Muscle of leg (tissue), 11 donors: ENCODE results near the gene SHANK1. TPM values are rescaled to one million over a fixed set of nuclear protein-coding genes. Genes with fewer than 3 reads are reported as not detected.
A peak's percentile ranks its signal among the peaks of the same experiment; 100 is the strongest.

Experiments
- DNase-seq: peaks from one replicate; pipeline ENCODE4 v3.0.0; 2013
- H3K27ac ChIP-seq: one replicate; pipeline ENCODE4 v1.5.1; 2013; ENCODE audit warnings: mild to moderate bottlenecking, low read length, control low read depth
- H3K27me3 ChIP-seq: one replicate; pipeline ENCODE4 v1.6.1; 2013; ENCODE audit warnings: low read length; ENCODE audit not compliant: control insufficient read depth, insufficient read depth
- H3K36me3 ChIP-seq: one replicate; pipeline ENCODE4 v1.6.1; 2013; ENCODE audit warnings: low read length; ENCODE audit not compliant: control insufficient read depth, insufficient read depth
- H3K4me1 ChIP-seq: one replicate; pipeline ENCODE4 v1.6.1; 2013; ENCODE audit warnings: low read length; ENCODE audit not compliant: control insufficient read depth, insufficient read depth
- H3K4me3 ChIP-seq: one replicate; pipeline ENCODE4 v1.5.1; 2013; ENCODE audit warnings: low read length, control low read depth
- H3K9me3 ChIP-seq: replicated peaks from 2 replicates; pipeline ENCODE4 v1.6.1; 2013; ENCODE audit warnings: low read depth, low read length; ENCODE audit not compliant: control insufficient read depth
- WGBS: methylation state at CpG from one replicate; pipeline ENCODE4 v1.1.5; 2013; ENCODE audit warnings: missing lambda C conversion rate; ENCODE audit not compliant: insufficient coverage; 5-methylcytosine and 5-hydroxymethylcytosine counted together
- polyA plus RNA-seq, 8 donors: library from polyadenylated mRNA; unstranded; fragments of 120-200 nt; gene quantifications; one replicate each; pipeline versions ENCODE4 v1.2.1 to v1.2.3, GENCODE V29; 2013; ENCODE audit warnings: inconsistent platforms in 1 of 8, low replicate concordance in 1 of 8; ENCODE audit not compliant: insufficient read length in 8 of 8, insufficient read depth in 1 of 8
- total RNA-seq: library from RNA; stranded (reverse); fragments of 120-200 nt; gene quantifications from one replicate; pipeline ENCODE4 v1.2.4, GENCODE V29; 2013

SHANK1 gene
- total and polyA plus RNA-seq, 9 donors, result 12.1 to 37.4 (median 23.2) TPM

GRCh38 chr19:50639121-50640112, 80.2 kb downstream of the SHANK1 start, which contains the start of gene SYT3:
Gene SYT3 (minus strand): TSS chr19:50639881. CDS start chr19:50637411, 2,470 bp downstream.
- no peaks in the 10 kb centered on the region for H3K36me3 ChIP-seq
- DNase-seq, result peak; percentile 44
- H3K9me3 ChIP-seq, result peaks cover 2% of the 10 kb centered on the region
- peaks cover 5% of the 10 kb centered on the region for H3K4me1 ChIP-seq
- peaks cover 45% of the 10 kb centered on the region for H3K27me3 ChIP-seq
- H3K27ac ChIP-seq, result no peak within 1 kb of the TSS
- WGBS, result 3% methylated on average over 37 of the region's 76 CpGs
- H3K4me3 ChIP-seq, result peak within 1 kb of the TSS; percentile 29

GRCh38 chr19:50638600-50638999, 81.0 kb downstream of the SHANK1 start:
- peaks cover 5% of the 10 kb centered on the region for H3K4me1 ChIP-seq
- WGBS, result 43% methylated on average over 10 of the region's 10 CpGs
- peaks cover 10% of the 10 kb centered on the region for H3K9me3 ChIP-seq
- H3K4me3 ChIP-seq, result no peak overlapping the region
- H3K27me3 ChIP-seq, result peaks cover 45% of the 10 kb centered on the region
- no peak for DNase-seq
- H3K36me3 ChIP-seq, result no peaks in the 10 kb centered on the region
- H3K27ac ChIP-seq, result no peak overlapping the region

DNA sequence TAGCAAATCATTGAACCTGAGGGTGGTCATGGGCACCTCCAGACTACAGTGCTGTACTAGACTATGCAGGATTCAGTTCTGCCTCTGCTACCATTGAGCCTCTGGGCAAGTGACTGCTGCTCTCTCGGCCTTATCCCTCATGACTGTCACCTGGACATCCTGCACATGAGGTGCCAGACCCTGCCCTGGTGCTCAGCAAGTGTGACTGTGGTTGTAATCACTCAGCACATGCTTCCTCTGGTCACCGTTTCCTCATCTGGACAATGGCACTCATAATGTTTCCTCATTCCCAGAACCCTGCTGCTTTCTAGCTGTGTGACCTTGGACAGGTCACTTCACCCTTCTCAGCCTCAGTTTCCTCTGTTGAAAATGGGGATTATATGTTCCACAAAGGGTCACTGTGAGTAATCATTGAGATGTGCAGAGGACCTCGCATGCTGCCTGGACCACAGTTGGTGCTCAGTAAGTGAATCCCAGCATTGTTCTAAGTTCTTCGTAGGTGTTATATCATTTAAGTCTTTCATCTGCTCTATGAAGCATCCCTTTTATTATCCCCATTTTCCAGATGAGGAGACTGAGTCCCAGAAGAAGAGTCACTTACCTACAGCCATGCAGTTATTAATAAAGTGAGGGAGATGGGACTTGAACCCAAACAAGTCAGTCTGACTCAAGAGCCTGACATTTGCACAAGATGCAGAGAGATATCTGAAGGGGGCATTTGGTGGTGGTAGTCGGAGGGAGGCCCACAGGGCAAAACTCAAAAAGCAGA, 83.1 kb downstream of the SHANK1 start:
- Histone ChIP-seq H3K4me1 (peaks cover 5% of the 10 kb centered on the region), H3K36me3 (no peaks in the 10 kb centered on the region), H3K27ac (no peak overlapping the region), H3K9me3 (peaks cover 11% of the 10 kb centered on the region), H3K4me3 (no peak overlapping the region), H3K27me3 (peaks cover 42% of the 10 kb centered on the region)
- WGBS, result 67% methylated on average over 2 of the region's 5 CpGs
- no peak for DNase-seq

GRCh38 chr19:50633973-50634372, 85.6 kb downstream of the SHANK1 start:
- DNase-seq, result no peak
- Histone ChIP-seq H3K4me1 (peaks cover under 1% of the 10 kb centered on the region), H3K36me3 (no peaks in the 10 kb centered on the region), H3K4me3 (no peak overlapping the region), H3K27me3 (peaks cover 23% of the 10 kb centered on the region), H3K9me3 (peaks cover 11% of the 10 kb centered on the region), H3K27ac (no peak overlapping the region)
- WGBS, result no CpG with 5 or more reads among the region's 2 CpGs

GRCh38 chr19:50633359-50633758, 86.2 kb downstream of the SHANK1 start:
- DNase-seq, result no peak
- peaks cover 17% of the 10 kb centered on the region for H3K27me3 ChIP-seq
- H3K4me3 ChIP-seq, result no peak overlapping the region
- H3K27ac ChIP-seq, result no peak overlapping the region
- no CpG with 5 or more reads among the region's 2 CpGs for WGBS
- peaks cover 11% of the 10 kb centered on the region for H3K9me3 ChIP-seq
- H3K36me3 ChIP-seq, result no peaks in the 10 kb centered on the region
- no peaks in the 10 kb centered on the region for H3K4me1 ChIP-seq

DNA sequence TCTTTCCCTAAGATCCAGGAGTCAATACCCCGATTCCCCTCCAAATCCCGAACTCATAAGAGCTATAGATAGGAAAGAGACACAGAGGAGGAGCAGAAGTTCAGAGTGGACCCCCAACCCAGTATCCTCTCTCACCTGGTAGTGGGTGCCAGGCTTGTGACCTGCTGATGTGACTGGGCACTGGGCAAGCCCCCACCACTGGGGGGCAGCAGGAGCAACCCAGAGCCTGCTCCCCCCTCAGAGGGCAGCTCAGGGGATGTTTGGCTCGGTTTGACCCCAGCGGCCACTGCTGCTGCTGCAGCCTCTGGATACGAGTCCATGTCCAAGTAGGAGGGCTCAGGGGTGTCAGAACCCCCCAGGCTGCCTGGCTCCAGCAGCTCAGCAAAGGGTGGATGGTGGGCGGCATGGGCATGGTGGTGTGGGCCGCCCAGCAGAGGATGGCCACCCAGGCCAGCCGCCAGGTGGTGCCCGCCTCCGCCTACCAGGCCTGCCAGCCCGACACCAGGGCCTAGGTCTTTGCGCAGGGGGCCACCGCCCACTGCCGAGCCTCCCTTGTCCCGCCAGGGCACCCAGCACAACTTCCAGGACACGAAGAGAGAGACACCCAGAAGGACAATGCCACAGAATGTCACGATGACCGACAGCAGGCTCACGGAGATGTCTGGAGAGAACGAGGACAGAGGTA, 87.3 kb downstream of the SHANK1 start:
- 83% methylated on average over 12 of the region's 20 CpGs for WGBS
- Histone ChIP-seq H3K4me3 (no peak overlapping the region), H3K36me3 (no peaks in the 10 kb centered on the region), H3K9me3 (peaks cover 11% of the 10 kb centered on the region), H3K27me3 (peaks cover 7% of the 10 kb centered on the region), H3K27ac (no peak overlapping the region), H3K4me1 (no peaks in the 10 kb centered on the region)
- DNase-seq, result no peak

DNA sequence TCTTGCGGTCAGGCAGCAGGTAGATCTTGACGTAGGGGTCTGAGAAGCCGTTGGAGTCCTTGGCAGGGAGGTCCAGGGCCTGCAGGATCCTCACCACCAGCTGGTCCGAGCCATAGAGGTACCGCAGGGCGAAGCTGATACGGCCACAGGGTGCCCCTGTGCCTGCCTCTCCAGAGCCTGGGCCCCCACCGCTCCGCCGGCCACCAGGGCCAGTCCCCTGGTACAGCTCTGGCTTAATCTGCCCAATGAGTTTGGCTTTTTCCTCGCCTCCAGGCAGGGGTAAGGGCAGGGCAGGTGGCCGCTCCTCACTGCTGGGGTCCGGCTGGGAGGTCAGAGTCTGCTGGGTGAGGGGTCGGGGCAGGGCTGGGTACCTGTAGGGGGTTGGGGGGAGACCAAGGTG, 89.8 kb downstream of the SHANK1 start:
- Histone ChIP-seq H3K9me3 (peaks cover 11% of the 10 kb centered on the region), H3K4me1 (no peaks in the 10 kb centered on the region), H3K27me3 (no peaks in the 10 kb centered on the region), H3K27ac (no peak overlapping the region), H3K36me3 (no peaks in the 10 kb centered on the region), H3K4me3 (no peak overlapping the region)
- DNase-seq, result no peak
- 57% methylated on average over 13 of the region's 14 CpGs for WGBS

DNA sequence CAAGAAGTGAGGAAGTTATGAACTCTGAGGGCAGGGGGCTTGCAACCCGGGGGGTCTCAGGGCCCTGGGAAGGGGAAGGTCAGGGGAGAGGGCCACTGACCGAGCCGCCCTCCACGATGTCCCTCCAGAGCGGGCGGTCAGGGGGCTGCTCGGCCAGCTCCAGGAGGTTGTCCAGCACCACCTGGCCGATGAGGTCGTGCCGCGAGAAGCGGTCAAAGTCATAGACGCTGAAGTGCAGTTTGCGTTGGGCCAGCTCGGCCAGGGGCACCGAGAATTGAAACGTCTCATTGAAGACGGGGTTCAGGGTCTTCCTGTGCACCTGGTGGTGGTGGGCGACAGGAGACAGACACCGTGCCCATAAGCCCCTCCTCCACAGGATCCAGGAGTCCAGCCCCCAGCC, 90.4 kb downstream of the SHANK1 start:
- Histone ChIP-seq H3K9me3 (peaks cover 6% of the 10 kb centered on the region), H3K36me3 (no peaks in the 10 kb centered on the region), H3K4me1 (no peaks in the 10 kb centered on the region), H3K27me3 (no peaks in the 10 kb centered on the region), H3K27ac (no peak overlapping the region), H3K4me3 (no peak overlapping the region)
- 69% methylated on average over 20 of the region's 20 CpGs for WGBS
- DNase-seq, result no peak

DNA sequence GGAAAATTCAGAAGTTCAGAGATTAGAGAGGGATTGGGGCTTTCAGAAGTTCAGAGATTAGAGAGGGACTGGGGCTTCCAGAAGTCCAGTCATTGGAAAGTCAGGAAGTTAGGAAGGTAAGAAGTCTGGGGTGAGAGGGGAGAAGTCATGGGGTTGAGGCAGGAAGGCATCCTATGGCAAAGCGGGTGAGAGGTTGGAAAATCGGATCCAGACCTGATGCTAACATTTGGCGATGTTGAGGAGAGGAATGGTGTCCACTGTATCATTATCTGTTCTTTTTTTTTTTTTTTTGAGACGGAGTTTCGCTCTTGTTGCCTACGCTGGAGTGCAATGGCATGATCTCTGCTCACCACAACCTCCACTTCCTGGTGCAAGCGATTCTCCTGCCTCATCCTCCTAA, 91.1 kb downstream of the SHANK1 start:
- no CpG with 5 or more reads among the region's 7 CpGs for WGBS
- DNase-seq, result no peak
- H3K27me3 ChIP-seq, result no peaks in the 10 kb centered on the region
- H3K27ac ChIP-seq, result no peak overlapping the region
- no peak overlapping the region for H3K4me3 ChIP-seq
- no peaks in the 10 kb centered on the region for H3K9me3 ChIP-seq
- H3K4me1 ChIP-seq, result no peaks in the 10 kb centered on the region
- no peaks in the 10 kb centered on the region for H3K36me3 ChIP-seq
